T-helper 17 cell (primary cell): ENCODE data around the gene OR10H1. TPM values are rescaled to one million over a fixed set of nuclear protein-coding genes. Genes with fewer than 3 reads are reported as not detected.
"Not testable (repeated sequence)": the region's sequence is repeated elsewhere in the genome, so short reads cannot be mapped to it uniquely, and the experiment has no call there.

Source experiments
- ATAC-seq: fragments of 150-1000 bp; cut with Tn5 transposase; 2 replicates; pipeline ENCODE4 v1.10.0; 2021; ENCODE audit warnings: mild to moderate bottlenecking, moderate library complexity
- DNase-seq, 3 donors: peaks; one replicate each; pipeline versions ENCODE4 v3.0.0 to v3.0.0-alpha.2; 2020 to 2021
- H3K9me3 ChIP-seq: one replicate; pipeline ENCODE4 v1.7.0; 2013; ENCODE audit warnings: low read length, mild to moderate bottlenecking; ENCODE audit not compliant: control insufficient read depth, poor library complexity, severe bottlenecking
- H3K27ac Mint-ChIP-seq: one replicate; pipeline ENCODE4 v1.8.0; 2022; ENCODE audit warnings: mild to moderate bottlenecking, moderate library complexity, mixed read lengths
- H3K27me3 Mint-ChIP-seq: one replicate; pipeline ENCODE4 v1.8.0; 2022; ENCODE audit warnings: mixed read lengths
- H3K36me3 Mint-ChIP-seq: one replicate; pipeline ENCODE4 v1.8.0; 2022; ENCODE audit warnings: low read depth, mixed read lengths
- H3K4me1 Mint-ChIP-seq: one replicate; pipeline ENCODE4 v1.8.0; 2022; ENCODE audit warnings: mild to moderate bottlenecking, mixed read lengths
- H3K4me3 Mint-ChIP-seq: one replicate; pipeline ENCODE4 v1.8.0; 2022; ENCODE audit warnings: mild to moderate bottlenecking, moderate library complexity, mixed read lengths
- total RNA-seq, 4 donors: library from RNA in 2 of 4; stranded (reverse) in 2 of 4; gene quantifications; one replicate each; pipeline ENCODE4 v1.2.3 and lab custom pipeline; 2022 to 2026

Gene OR10H1, protein sequence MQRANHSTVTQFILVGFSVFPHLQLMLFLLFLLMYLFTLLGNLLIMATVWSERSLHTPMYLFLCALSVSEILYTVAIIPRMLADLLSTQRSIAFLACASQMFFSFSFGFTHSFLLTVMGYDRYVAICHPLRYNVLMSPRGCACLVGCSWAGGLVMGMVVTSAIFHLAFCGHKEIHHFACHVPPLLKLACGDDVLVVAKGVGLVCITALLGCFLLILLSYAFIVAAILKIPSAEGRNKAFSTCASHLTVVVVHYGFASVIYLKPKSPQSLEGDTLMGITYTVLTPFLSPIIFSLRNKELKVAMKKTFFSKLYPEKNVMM
- total RNA-seq (under 1 TPM in 1 of 2 donors, not detected in 1; 0.07 TPM), total RNA-seq (lab: John Stamatoyannopoulos, UW) (0 reads per million in 2 donors)

DNA sequence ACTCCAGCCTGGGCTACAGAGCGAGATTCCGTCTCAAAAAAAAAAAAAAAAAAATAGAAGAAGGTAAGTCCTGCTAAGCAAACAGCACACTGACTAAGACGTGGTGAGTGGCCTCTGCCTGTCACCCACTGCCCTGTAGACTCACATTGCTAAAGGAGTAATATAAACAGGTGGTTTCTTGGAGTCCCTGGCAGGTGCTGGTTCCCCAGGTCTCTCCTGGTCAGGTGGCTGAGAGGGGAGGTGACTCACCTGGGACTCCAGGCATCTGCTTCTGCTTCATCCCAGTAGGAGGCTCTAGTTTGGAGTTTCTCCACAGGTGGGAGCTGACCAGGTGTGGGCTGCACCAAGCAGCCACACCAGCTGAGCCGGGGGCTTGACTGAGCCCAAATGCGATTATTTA lies at the start of gene OR10H1:
OR10H1 (minus strand) TSS at position 359 of the 400 bp plus-strand sequence. CDS start 7,627 bp downstream, outside the sequence.
- H3K27me3 Mint-ChIP-seq, result peaks cover 25% of the 10 kb centered on the region
- no peaks in the 10 kb centered on the region for H3K36me3 Mint-ChIP-seq

DNA sequence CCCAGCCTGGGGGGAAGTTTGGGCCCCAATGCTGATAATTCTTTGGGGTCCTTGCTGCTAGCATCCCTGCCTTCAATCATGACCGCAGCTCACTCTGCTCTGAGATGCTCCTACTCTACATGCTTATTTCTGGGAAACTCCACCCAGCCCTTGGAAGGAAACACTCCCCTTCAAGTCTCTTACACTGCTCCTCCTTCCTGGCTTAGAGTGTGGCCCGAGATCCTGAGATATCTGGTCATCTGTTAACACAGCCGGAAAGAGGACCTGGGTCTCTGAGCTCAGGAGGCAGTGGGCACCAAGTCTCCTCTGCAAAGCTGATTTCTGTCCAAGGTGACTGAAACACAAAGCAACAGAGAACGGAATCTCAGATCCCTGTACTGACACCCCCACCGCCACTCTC lies 49.4 kb upstream of the OR10H1 start:
- no peaks in the 10 kb centered on the region for H3K36me3 Mint-ChIP-seq
- no peak overlapping the region for H3K4me3 Mint-ChIP-seq
- H3K27ac Mint-ChIP-seq, result no peak overlapping the region
- peaks cover 17% of the 10 kb centered on the region for H3K27me3 Mint-ChIP-seq
- peaks cover 9% of the 10 kb centered on the region for H3K4me1 Mint-ChIP-seq
- ATAC-seq (no peak), DNase-seq (no peak)
- H3K9me3 ChIP-seq, result no peaks in the 10 kb centered on the region

More for the DNA sequence above, at the start of gene OR10H1:
- Mint-ChIP-seq H3K27ac (no peak within 1 kb of the TSS), H3K4me1 (peaks cover 16% of the 10 kb centered on the region), H3K4me3 (no peak within 1 kb of the TSS)
- no peaks in the 10 kb centered on the region for H3K9me3 ChIP-seq
- no peak for ATAC-seq
- DNase-seq, result no peak

DNA sequence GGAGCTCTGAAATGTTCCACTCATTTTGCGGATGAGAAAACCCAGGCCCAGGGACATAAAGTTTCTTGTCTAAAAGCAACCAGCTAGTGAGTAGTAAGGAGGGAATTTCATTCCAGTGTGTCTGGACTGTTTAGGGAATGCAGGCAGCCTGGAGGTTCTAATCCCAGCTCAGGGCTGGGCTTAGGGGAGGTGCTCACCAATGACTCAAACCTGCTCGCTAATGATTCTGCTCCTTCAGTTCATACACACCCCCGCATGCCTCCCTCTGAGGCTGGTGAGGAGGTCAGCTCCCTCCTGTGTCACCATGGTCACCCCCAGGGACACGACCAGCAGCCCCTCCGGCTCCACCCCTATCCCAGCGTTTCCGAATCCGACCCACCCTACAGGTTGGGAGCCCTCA lies 47.8 kb upstream of the OR10H1 start:
- no peak overlapping the region for H3K4me3 Mint-ChIP-seq
- H3K36me3 Mint-ChIP-seq, result no peaks in the 10 kb centered on the region
- H3K9me3 ChIP-seq, result no peaks in the 10 kb centered on the region
- DNase-seq (no peak), ATAC-seq (no peak)
- no peak overlapping the region for H3K27ac Mint-ChIP-seq
- peaks cover 2% of the 10 kb centered on the region for H3K4me1 Mint-ChIP-seq
- H3K27me3 Mint-ChIP-seq, result peaks cover 9% of the 10 kb centered on the region

DNA sequence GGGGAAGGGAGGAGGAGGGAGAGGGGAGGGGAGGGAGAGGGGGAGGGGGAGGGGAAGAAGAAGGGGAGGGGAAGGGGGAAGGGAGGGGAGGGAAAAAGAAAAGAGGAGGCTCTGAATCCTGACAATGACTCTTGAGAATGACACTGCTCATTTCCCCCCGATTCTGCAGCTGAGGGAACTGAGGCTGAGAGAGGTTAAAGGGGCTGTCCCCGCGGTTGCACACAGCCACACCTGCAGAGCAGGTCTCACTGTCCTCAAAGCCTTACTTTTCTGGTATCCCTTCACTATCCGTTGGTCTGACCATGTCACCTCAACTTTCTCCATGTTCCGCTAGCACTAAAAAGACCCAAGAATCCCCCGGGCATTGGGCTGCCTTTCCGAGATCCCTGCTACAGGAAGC lies 47.0 kb upstream of the OR10H1 start:
- H3K4me1 Mint-ChIP-seq, result peaks cover 2% of the 10 kb centered on the region
- H3K27me3 Mint-ChIP-seq, result peaks cover 9% of the 10 kb centered on the region
- ATAC-seq (no peak), DNase-seq (no peak)
- no peaks in the 10 kb centered on the region for H3K36me3 Mint-ChIP-seq
- H3K9me3 ChIP-seq, result no peaks in the 10 kb centered on the region
- no peak overlapping the region for H3K27ac Mint-ChIP-seq
- H3K4me3 Mint-ChIP-seq, result no peak overlapping the region

DNA sequence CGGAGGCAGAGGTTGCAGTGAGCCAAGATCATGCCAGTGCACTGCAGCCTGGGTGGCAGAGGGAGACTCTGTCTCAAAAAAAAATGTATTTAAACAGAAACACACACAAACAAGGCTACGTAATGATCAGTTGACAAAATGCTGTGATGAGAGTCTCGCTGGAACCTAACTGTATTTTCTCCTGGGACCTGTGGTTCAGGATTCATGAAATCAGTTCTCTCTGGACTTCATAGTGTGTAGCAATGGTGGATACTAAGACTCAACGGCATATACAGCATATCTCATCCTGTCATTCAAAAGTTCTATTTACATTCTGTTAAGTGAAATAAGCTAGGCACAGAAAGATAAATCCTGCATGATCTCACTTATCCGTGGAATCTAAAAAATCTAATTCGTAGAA lies 45.1 kb upstream of the OR10H1 start:
- DNase-seq (no peak), ATAC-seq (no peak)
- H3K27me3 Mint-ChIP-seq, result peaks cover 9% of the 10 kb centered on the region
- peaks cover 2% of the 10 kb centered on the region for H3K4me1 Mint-ChIP-seq
- H3K4me3 Mint-ChIP-seq, result no peak overlapping the region
- no peak overlapping the region for H3K27ac Mint-ChIP-seq
- H3K36me3 Mint-ChIP-seq, result no peaks in the 10 kb centered on the region
- no peaks in the 10 kb centered on the region for H3K9me3 ChIP-seq

DNA sequence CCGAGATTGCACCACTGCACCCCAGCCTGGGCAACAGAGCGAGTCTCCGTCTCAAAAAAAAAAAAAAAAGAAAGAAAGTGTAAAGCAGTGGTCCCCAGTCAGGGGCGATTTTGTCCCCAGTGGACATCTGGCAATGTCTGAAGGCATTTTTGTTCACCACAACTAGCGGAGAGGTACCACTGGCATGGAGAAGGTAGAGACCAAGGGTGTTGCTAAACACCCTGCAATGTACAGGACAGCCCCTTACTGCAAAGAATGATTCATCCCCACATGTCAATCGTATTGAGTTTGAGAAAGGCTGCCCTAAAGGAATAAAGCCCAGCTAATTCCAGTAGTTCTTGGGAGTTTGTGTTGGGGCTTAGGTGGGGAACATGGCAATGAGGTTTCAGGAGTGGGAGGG lies 43.7 kb upstream of the OR10H1 start:
- DNase-seq, result no peak
- Mint-ChIP-seq H3K27me3 (peaks cover 9% of the 10 kb centered on the region), H3K4me3 (no peak overlapping the region), H3K36me3 (no peaks in the 10 kb centered on the region), H3K27ac (no peak overlapping the region), H3K4me1 (no peaks in the 10 kb centered on the region)
- no peak for ATAC-seq
- H3K9me3 ChIP-seq, result no peaks in the 10 kb centered on the region

DNA sequence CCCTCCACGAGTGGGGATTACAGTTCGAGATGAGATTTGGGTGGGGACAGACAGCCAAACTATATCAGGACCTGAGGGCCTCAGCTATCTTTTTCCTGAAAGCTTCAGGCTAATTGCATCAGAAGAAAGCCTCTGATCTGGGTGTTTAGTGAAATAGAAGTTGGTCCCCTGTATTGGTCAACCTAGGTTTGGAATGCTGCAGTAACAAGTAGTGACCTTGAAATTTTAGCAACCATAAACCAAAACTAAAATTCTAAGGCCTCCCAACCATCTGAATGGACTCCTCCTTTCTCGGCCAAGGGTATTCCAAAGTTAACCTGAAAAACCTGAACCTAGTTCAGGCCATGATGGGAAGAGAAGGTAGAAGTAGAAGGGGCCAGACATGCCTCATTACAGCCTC lies 34.9 kb upstream of the OR10H1 start:
- ATAC-seq, result no peak
- no peaks in the 10 kb centered on the region for H3K9me3 ChIP-seq
- H3K4me1 Mint-ChIP-seq, result peaks cover 9% of the 10 kb centered on the region
- H3K4me3 Mint-ChIP-seq, result no peak overlapping the region
- no peak overlapping the region for H3K27ac Mint-ChIP-seq
- no peak for DNase-seq
- no peaks in the 10 kb centered on the region for H3K27me3 Mint-ChIP-seq
- no peaks in the 10 kb centered on the region for H3K36me3 Mint-ChIP-seq

DNA sequence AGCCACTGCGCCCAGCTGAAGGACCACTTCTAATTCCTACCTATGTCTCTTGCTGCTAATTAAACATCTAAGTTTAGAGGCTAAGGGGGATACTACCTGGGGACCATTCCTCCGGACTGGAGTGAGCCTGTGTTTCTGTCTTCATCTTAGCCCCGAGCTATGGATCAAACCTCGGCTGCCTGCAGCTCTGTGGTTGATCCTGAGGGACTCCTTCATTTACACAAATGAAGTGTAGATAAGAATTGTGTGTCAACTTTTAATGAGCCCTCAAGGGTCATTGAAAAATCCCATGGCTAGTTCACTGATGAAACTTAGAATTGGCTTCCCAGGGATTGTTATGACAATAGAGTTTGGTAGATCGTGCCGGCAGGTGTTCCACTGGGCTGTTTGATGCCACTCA lies 31.5 kb upstream of the OR10H1 start:
- no peak overlapping the region for H3K27ac Mint-ChIP-seq
- H3K4me3 Mint-ChIP-seq, result no peak overlapping the region
- ATAC-seq, result no peak
- H3K27me3 Mint-ChIP-seq, result no peaks in the 10 kb centered on the region
- no peaks in the 10 kb centered on the region for H3K9me3 ChIP-seq
- no peaks in the 10 kb centered on the region for H3K36me3 Mint-ChIP-seq
- H3K4me1 Mint-ChIP-seq, result peaks cover 32% of the 10 kb centered on the region
- DNase-seq, result no peak

DNA sequence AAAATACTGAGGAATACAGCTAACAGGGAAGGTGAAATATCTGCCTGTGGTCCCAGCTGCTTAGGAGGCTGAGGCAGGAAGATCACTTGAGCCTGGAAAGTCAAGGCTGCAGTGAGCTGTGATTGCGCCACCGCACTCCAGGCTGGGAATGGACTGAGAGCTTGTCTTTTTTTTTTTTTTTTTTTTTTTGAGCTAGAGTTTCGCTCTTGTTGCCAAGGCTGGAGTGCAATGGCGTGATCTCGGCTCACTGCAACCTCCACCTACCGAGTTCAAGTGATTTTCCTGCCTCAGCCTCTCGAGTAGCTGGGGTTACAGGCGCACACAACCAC lies 28.4 kb upstream of the OR10H1 start:
- H3K27ac Mint-ChIP-seq, DNase-seq, H3K9me3 ChIP-seq, H3K36me3 Mint-ChIP-seq, H3K27me3 Mint-ChIP-seq, ATAC-seq: not testable (repeated sequence)
- H3K4me3 Mint-ChIP-seq, result peak overlapping the region; percentile 70
- H3K4me1 Mint-ChIP-seq, result peaks cover 32% of the 10 kb centered on the region

DNA sequence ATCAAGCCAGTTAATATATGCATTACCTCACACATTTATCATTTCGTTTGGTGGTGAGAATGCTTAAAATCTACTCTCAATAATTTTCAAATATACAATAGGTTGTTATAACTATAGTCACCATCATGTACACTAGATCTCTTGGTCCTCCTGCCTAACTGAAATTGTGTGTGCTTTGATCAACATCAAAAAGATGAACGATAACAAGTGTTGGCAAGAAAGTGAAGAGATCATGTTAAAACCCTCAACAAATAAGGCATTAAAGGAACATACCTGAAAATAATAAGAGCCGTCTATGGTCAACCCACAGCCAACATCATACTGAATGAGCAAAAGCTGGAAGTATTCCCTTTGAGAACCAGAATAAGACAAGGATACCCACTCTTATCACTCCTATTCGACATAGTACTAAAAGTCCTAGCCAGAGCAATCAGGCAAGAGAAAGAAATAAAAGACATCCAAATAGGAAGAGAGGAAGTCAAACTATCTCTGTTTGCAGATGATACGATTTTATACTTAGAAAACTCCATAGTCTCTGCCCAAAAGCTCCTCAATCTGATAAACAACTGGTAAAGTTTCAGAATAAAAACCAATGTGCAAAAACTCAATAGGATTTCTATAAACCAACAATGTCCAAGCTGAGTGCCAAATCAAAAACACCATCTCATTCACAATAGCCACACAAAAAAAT lies 27.9 kb upstream of the OR10H1 start:
- H3K9me3 ChIP-seq, result no peaks in the 10 kb centered on the region
- H3K27me3 Mint-ChIP-seq, result no peaks in the 10 kb centered on the region
- H3K27ac Mint-ChIP-seq, result peak overlapping the region; percentile 1
- ATAC-seq (peak; percentile 44), DNase-seq (no peak)
- peak overlapping the region; percentile 70 for H3K4me3 Mint-ChIP-seq
- H3K36me3 Mint-ChIP-seq, result no peaks in the 10 kb centered on the region
- H3K4me1 Mint-ChIP-seq, result peaks cover 33% of the 10 kb centered on the region

DNA sequence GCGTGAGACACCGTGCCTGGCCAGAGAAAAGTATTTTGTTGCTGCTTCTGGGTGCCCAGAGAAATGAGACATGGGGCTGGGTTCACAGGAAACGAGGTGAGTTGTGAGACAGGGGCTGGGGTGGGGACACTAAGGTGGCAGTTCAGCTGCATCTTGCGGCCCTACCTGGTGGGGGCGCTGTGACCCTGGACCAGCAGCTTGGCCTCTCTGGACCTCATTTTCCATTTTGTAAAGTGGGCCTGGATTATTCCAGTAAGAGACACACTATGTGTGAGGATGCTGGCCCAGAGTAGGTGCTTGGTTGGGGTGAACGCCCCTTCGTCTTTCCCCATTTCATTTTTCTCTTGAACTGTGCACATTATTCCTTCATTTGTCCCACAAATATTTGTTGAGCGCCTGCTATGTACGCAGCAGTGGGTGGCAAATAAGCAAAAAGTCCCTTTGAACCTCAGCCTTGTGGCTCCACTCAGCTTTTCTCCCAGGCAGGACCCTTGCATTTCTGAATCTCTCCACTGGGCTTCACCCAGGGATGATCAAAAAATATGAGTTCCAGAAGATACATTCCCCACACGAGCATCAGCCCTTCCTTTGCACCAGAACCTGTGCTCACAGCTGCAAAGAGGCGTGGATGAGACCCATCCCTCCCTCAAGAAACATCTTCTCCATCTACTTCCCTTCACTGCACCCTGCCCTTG lies 26.6 kb upstream of the OR10H1 start:
- ATAC-seq (no peak), DNase-seq (no peak)
- Mint-ChIP-seq H3K27me3 (no peaks in the 10 kb centered on the region), H3K27ac (no peak overlapping the region), H3K36me3 (no peaks in the 10 kb centered on the region), H3K4me1 (peaks cover 39% of the 10 kb centered on the region), H3K4me3 (no peak overlapping the region)
- no peaks in the 10 kb centered on the region for H3K9me3 ChIP-seq

DNA sequence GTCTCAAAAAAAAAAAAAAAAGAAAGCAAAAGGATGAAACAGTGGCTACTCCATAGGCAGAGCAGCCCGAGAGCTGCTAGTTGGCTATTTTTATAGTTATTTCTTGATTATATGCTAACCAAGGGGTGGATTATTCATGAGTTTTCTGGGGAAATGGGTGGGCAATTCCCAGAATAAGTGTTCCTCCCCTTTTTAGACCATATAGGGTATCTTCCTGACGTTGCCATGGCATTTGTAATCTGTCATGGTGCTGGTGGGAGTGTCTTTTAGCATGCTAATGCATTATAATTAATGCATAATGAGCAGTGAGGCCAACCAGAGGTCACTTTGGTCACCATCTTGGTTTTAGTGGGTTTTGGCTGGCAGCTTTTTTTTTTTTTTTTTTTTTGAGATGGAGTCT lies 25.4 kb upstream of the OR10H1 start:
- Mint-ChIP-seq H3K36me3 (peaks cover 2% of the 10 kb centered on the region), H3K27me3 (no peaks in the 10 kb centered on the region), H3K4me1 (peaks cover 39% of the 10 kb centered on the region), H3K27ac (no peak overlapping the region), H3K4me3 (no peak overlapping the region)
- DNase-seq (no peak), ATAC-seq (no peak)
- no peaks in the 10 kb centered on the region for H3K9me3 ChIP-seq

DNA sequence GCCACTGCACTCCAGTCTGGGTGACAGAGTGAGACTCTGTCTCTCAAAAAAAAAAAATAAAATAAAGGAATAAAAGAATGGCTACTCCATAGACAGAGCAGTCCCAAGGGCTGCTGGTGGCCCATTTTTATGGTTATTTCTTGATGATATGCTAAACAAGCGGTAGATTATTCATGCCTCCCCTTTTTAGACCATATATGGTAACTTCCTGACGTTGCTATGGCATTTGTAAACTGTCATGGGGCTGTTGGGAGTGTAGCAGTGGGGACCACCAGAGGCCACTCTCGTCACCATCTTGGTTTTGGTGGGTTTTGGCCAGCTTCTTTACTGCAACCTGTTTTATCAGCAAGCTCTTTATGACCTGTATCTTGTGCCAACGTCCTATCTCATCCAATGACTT lies 24.4 kb upstream of the OR10H1 start:
- peaks cover 35% of the 10 kb centered on the region for H3K4me1 Mint-ChIP-seq
- not testable (repeated sequence) for ATAC-seq, H3K27me3 Mint-ChIP-seq, H3K27ac Mint-ChIP-seq, DNase-seq, H3K36me3 Mint-ChIP-seq, H3K9me3 ChIP-seq, H3K4me3 Mint-ChIP-seq
